A673 (cell line): Measurements from ENCODE around the gene NAT14.

Experiments
- EZH2 ChIP-seq: fragments of 200-600 bp; sonication (generic); IDR thresholded peaks from 2 replicates; pipeline ENCODE4 v1.6.1; 2017; ENCODE audit warnings: borderline replicate concordance, low read depth, mild to moderate bottlenecking, mixed read lengths, antibody characterized with exemption, low read length; ENCODE audit not compliant: poor library complexity, severe bottlenecking
- TF ChIP-seq, protein P1 (sequence below): fragments of 300-800, 200-600 bp; sonication (generic); conservative IDR thresholded peaks from 2 replicates; pipeline ENCODE4 v1.5.1; 2017; ENCODE audit warnings: low read depth, mild to moderate bottlenecking, antibody characterized with exemption, low read length, moderate library complexity, mixed read lengths

- TF ChIP-seq, protein P1, sequence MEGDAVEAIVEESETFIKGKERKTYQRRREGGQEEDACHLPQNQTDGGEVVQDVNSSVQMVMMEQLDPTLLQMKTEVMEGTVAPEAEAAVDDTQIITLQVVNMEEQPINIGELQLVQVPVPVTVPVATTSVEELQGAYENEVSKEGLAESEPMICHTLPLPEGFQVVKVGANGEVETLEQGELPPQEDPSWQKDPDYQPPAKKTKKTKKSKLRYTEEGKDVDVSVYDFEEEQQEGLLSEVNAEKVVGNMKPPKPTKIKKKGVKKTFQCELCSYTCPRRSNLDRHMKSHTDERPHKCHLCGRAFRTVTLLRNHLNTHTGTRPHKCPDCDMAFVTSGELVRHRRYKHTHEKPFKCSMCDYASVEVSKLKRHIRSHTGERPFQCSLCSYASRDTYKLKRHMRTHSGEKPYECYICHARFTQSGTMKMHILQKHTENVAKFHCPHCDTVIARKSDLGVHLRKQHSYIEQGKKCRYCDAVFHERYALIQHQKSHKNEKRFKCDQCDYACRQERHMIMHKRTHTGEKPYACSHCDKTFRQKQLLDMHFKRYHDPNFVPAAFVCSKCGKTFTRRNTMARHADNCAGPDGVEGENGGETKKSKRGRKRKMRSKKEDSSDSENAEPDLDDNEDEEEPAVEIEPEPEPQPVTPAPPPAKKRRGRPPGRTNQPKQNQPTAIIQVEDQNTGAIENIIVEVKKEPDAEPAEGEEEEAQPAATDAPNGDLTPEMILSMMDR, result no peak
- no peak for TF ChIP-seq EZH2
Observed at GRCh38 chr19:55502197-55502952, 17.4 kb downstream of the NAT14 start.
